Pons (tissue), 1 donor: ENCODE measurements around the gene ELN.
A peak's percentile ranks its signal among the peaks of the same experiment; 100 is the strongest.

Source experiments
- DNase-seq: peaks from one replicate; pipeline ENCODE4 v3.0.0-alpha.2; 2016; ENCODE audit warnings: low spot score

Gene ELN

GRCh38 chr7:74064696-74065095 lies 36.7 kb downstream of the ELN start:
- DNase-seq: no peak

- DNase-seq: no peak
Observed at GRCh38 chr7:74066626-74067025, 38.7 kb downstream of the ELN start.

GRCh38 chr7:74068378-74069085 lies 40.6 kb downstream of the ELN start:
- no peak for DNase-seq

GRCh38 chr7:74069086-74069541 lies 41.1 kb downstream of the ELN start:
- no peak for DNase-seq

- no peak for DNase-seq
Observed at GRCh38 chr7:74069790-74070618, 42.0 kb downstream of the ELN start.

GRCh38 chr7:74070619-74070921 lies 42.6 kb downstream of the ELN start:
- DNase-seq: no peak

- no peak for DNase-seq
Observed at GRCh38 chr7:74071121-74071520, 43.1 kb downstream of the ELN start.

- no peak for DNase-seq
Observed at GRCh38 chr7:74074770-74075169, 46.8 kb downstream of the ELN start.

- no peak for DNase-seq
Observed at GRCh38 chr7:74078461-74078860, 50.5 kb downstream of the ELN start.

GRCh38 chr7:74082770-74083116 lies 54.8 kb downstream of the ELN start:
- DNase-seq: no peak

GRCh38 chr7:74083117-74083876 lies 55.3 kb downstream of the ELN start, which contains the start of gene LIMK1:
TSS of gene LIMK1 (plus strand) at chr7:74083804. CDS start at chr7:74083991, 187 bp downstream.
- peak; percentile 80 for DNase-seq

- DNase-seq: no peak
Observed at GRCh38 chr7:74083928-74084721, 56.2 kb downstream of the ELN start.

GRCh38 chr7:74084722-74085578 lies 57.0 kb downstream of the ELN start:
- no peak for DNase-seq

- DNase-seq: no peak
Observed at GRCh38 chr7:74087791-74088453, 59.9 kb downstream of the ELN start.

GRCh38 chr7:74092321-74092963 lies 64.5 kb downstream of the ELN start:
- no peak for DNase-seq

- DNase-seq: peak; percentile 56
Observed at GRCh38 chr7:74092964-74093471, 65.0 kb downstream of the ELN start.

- no peak for DNase-seq
Observed at GRCh38 chr7:74093671-74094223, 65.8 kb downstream of the ELN start.

- DNase-seq: peak; percentile 41
Observed at GRCh38 chr7:74094224-74095101, 66.5 kb downstream of the ELN start.
